NB4 (cell line): ENCODE measurements around the gene SH2D4B.

ENCODE experiments used
- POLR2A ChIP-seq: IDR thresholded peaks from 2 replicates; pipeline ENCODE4 v1.6.1; 2011; ENCODE audit warnings: mild to moderate bottlenecking; ENCODE audit not compliant: insufficient read length; ENCODE audit errors: extremely low read depth
- TF ChIP-seq, protein P1 (sequence below): IDR thresholded peaks from one replicate; pipeline ENCODE4 v1.5.1; 2012; ENCODE audit warnings: low read depth, low read length

DNA sequence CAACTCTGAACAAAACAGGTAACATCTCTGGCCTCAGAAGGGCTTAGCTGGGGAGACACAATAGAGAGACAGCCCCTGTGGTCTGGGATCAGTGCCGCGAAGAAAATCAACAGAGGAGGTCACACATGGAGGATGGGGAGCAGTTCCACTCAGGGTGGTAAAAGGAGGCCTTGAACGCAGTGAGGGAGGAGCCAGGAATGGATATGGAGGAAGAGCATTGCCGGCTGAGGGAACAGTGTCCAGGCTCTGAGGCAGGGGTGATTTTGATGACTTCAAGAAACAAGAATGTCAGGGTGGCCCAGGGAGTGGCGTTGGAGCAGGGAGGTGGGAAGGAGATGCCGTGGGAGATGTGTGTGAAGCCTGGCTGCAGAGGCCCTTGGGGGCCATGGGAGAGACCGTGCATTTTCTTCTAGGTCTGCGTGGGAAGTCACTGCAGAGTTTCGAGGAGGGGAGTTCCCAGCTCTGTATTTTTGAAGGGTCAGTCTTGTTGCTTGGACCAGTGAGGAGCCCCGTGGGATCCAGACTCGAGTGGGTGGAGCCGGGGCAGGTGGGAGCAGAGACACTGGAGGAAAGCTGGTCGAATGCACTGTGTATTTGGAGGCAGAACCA lies 35.7 kb upstream of the SH2D4B start:
- TF ChIP-seq, protein P1, sequence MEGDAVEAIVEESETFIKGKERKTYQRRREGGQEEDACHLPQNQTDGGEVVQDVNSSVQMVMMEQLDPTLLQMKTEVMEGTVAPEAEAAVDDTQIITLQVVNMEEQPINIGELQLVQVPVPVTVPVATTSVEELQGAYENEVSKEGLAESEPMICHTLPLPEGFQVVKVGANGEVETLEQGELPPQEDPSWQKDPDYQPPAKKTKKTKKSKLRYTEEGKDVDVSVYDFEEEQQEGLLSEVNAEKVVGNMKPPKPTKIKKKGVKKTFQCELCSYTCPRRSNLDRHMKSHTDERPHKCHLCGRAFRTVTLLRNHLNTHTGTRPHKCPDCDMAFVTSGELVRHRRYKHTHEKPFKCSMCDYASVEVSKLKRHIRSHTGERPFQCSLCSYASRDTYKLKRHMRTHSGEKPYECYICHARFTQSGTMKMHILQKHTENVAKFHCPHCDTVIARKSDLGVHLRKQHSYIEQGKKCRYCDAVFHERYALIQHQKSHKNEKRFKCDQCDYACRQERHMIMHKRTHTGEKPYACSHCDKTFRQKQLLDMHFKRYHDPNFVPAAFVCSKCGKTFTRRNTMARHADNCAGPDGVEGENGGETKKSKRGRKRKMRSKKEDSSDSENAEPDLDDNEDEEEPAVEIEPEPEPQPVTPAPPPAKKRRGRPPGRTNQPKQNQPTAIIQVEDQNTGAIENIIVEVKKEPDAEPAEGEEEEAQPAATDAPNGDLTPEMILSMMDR: no peak
- no peak for TF ChIP-seq POLR2A
